Stimulated activated CD8-positive, alpha-beta memory T cell treated with anti-CD3 and anti-CD28 coated beads, Interleukin-4, amount 100 ng/mL, for 24 hours (primary cell): ENCODE measurements around the gene PCYT2.
A peak's percentile ranks its signal among the peaks of the same experiment; 100 is the strongest.
"Not testable (repeated sequence)": the region's sequence is repeated elsewhere in the genome, so short reads cannot be mapped to it uniquely, and the experiment has no call there.

ENCODE experiments used
- DNase-seq: peaks from one replicate; pipeline ENCODE4 v3.0.0-alpha.2; 2020; ENCODE audit warnings: low read depth

PCYT2 gene

GRCh38 chr17:81911277-81911961 lies at the start of gene PCYT2:
TSS of gene PCYT2 (minus strand) at chr17:81911399. CDS start at chr17:81911355, 44 bp downstream.
- peak; percentile 85 for DNase-seq

GRCh38 chr17:81960130-81960958 lies 49.1 kb upstream of the PCYT2 start:
- DNase-seq = no peak

DNA sequence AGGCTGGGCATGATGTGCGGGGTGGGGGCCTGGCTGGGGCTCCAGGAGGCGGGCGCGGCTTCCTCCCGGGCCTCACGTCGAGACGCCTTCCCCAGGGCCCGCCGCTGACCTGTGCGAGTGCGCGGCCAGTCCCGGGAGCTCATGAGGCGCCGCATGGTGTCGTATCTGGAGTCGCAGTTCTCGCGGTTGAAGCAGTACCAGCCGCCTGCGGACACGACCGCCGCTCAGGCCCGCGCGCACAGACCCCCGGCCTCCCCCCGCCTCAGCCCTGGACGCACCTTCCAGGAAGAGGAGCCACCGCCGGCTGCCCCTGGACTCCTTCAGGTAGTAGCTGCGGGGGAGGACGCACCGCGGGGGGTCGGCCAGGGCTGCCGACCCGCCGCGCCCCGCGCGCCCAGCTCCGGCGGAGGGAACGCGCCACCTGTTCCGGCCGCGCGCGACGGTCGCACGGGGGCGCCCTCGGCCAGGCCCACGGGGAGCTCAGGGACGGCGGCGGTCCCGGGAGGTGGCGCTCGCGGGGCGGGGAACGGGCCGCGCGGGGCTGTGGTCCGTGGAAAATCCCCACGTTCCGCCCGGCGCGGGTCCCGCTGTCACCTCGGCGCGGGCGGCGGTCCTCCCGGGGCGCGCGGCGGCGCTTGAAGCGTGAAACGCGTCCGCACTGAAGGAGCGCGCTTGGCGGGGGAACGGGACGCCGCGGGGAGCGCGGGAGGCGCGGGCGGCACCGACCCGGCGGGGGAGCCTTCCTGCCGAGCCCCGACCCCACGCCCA lies 48.3 kb upstream of the PCYT2 start:
- DNase-seq = peak; percentile 69

DNA sequence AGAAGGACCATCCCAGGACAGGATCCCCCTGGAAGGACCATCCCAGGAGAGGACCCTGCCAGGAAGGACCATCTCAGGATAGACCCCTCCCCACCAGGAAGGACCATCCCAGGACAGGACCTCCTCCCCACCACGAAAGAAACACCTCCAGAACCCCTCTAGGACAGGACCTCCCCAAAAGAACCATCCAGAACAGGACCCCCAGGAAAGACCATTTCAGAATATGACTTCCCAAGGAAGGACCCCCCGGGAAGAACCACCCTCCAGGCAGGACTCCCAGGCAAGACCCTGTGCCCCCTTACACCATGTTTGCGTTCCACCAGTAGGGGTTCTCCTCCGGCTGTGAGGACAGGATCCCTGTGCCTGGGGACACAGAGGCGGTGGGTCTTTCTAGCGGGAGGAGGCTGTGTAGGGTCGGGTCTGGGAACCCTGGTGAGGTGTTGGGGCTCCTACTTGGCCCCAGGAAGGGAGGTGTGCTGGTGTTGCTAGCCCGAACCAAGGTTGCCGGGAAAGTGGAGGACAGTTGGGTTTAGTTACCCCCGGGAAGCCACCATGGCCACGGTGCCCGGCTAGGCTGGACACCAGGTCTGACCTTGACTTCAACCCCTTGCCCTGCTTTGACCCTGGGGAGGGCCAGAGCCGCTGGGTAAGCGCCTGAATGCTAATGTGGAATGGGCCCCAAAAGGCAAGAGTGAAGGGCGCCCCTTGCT lies 47.6 kb upstream of the PCYT2 start:
- DNase-seq = no peak

DNA sequence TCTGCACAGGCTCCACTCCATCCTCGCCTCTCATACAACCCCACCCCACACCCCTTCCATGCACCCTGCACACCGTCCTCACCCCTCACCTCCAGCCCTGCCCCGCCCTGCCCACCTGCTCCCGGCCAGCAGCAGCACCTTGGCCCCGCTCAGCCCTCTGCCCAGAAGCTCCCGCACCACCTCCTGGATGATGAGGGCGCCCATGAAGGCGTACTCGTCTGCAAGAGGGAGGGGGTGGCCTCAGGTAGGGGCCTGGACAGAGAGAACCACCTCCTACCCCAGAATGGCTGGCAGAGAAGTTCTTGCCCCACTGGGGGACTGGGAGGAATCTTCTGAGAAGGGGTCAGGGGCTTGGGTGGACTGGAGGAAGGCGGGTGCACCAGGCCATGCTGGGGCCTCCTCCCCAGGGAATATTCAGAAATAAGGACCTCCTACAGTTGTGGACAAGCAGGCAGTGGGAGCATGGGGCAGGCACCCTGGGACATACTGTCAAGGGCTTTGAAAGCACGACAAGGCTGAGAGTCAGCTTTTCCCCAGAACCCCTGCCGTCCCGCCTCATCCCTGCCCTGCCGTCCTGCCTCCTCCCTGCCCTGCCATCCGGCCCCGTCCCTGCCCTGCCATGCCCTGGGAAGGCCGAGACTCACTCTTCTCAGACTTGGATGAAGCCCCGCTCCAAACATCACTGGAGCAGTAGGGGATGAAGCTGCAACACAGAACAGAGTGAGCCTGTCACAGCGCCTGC lies 46.7 kb upstream of the PCYT2 start:
- no peak for DNase-seq

GRCh38 chr17:81956607-81957589 lies 45.7 kb upstream of the PCYT2 start:
- DNase-seq = no peak

GRCh38 chr17:81955756-81956544 lies 44.8 kb upstream of the PCYT2 start:
- DNase-seq = no peak

DNA sequence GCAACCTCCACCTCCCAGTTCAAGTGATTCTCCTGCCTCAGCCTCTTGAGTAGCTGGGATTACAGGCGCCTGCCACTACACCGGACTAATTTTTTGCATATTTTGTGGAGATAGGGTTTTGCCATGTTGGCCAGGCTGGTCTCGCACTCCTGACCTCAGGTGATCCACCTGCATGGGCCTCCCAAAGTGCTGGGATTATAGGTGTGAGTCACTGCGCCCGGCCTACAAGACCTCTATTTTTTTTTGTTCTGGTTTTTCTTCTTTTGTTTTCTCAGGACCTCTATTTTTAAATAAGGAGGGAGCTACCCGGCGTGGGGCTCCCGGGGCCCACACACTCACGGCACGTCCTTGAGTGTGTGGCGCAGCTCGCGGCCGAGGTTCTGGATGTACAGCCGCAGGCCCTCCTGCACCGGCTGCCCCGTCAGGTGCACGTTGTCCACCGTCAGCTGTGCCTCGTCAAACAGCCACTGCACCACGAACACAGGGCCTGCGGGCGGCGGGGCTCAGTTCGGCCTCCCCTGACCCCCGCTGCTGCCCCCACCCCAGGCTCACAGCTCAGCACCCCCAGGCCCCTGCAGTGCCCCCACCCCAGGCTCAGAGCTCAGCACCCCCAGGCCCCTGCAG lies 44.0 kb upstream of the PCYT2 start:
- no peak for DNase-seq

DNA sequence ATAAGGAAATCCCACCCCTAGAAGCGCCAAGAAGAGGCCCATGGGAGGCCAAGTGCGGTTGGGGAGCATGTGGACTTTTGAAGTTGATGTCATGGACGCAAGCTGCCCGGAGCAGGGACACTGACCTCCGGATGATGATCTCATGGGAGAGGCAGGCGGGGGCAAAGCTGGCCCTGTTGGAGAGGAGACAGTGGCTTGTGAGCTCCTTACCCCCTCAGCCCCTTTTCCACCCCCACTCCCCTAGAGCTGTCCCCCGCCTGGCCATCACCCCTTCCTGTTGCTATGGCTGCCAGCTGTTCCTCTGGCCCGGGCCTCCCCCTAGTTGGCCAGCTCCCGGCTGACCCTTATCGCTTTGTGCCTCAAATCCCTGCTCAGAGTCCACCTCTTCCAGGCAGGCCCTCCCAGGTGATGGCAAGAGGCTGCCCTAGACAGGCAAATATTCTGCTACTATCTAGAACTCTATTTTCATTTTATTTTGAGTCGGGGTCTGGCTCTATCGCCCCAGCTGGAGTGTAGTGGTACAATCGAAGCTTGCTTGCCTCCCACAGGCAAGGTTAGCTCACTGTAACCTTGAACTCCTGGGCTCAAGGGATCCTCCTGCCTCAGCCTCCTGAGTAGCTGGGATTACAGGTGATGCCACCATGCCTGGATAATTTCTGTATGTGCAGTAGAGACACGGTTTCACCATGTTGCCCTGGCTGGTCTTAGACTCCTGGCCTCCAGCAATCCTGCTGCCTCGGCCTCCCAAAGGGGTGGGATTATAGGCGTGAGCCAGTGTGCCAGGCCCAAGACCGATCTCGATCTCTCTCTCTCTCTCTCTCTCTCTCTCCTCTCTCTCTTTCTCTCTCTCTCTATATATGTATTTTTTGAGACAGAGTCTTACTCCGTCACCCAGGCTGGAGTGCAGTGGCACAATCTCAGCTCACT lies 43.2 kb upstream of the PCYT2 start:
- DNase-seq = no peak

DNA sequence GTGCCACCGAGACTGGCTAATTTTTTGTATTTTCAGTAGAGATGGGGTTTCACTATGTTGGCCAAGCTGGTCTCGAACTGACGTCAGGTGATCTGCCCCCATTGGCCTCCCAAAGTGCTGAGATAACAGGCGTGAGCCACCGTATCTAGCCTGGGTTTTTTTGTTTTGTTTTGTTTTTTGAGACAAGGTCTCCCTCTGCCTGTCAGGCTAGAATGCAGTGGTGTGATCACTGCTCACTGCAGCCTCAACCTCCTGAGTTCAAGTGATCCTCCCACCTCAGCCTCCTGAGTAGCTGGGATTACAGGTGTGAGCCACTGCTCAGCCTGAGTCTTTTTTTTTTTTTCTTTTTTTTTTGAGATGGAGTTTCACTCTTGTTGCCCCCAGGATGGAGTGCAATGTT lies 42.2 kb upstream of the PCYT2 start:
- not testable (repeated sequence) for DNase-seq

DNA sequence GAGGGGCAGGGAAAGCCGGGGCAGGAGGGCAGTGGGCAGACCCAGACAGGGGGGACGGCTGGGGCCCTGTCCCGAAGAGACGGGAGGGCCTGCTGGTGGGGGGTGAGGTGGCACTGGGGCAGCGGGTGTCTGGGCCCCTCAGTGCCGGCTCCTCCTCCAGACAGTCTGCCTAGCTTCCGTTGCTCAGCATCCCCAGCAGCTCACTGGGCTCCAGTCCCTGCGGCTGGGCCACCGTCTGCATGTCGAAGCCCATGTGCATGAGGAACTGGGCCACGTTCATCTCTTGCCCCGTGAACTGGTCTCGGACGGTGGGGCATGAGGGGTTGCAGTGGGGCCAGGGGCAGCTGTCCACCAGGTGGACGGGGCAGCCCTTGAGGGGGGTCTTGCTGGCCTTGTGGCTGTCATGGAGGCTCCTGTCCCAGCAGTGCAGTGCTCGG lies 41.6 kb upstream of the PCYT2 start:
- DNase-seq = no peak

DNA sequence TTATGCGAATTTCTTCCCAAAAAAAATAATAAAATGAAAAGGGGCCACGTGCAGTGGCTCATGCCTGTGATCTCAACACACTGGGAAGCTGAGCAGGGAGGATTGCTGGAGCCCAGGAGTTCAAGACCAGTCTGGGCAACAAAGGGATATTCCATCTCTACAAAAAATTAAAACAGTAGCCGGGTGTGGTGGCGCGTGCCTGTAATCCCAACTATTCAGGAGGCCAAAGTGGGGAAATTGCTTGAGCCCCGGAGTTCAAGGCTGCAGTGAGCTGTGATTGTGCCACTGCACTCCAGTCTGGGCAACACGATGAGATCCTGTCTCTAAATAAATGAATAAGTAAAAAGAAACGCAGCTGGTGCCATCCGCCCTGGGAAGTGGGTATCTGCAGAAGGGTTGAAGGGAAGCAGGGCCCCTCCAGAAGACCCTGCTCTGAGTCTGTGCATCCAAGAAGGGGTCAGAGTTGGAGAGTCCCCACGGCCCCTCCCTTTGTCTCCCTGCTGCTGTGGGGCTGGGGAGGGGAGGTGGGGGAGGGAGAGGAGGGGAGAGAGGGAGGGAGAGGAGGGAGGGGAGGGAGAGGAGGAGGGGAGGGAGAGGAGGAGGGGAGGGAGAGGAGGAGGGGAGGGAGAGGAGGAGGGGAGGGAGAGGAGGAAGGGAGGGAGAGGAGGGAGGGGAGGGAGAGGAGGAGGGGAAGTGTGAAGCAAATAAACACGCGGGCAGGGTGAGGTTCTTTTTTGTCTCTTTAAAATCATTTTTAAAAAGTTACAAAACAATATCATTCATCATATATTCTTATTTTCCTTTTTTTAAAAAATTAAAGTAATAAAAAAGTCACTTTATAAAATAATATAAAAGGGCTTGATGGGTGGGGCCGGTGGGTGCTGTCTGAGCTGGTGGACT lies 40.8 kb upstream of the PCYT2 start:
- DNase-seq = no peak

DNA sequence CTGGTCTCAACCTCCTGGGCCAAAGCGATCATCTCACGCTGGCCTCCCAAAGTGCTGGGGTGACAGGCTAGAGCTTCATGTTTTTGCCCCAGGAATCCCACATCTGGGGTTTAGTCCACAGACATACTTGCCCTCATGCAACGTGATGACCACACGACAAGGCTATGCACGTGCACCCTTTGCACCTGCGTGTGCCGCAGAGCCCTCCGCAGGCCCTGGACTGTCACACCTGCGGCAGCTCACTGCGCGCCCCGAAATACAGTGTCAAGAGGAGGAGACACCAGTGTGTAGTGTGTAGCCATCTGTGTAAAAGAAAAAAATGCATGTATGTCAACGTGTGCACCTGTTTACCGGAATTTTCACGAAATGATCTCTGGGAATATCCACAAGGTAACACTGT lies 39.3 kb upstream of the PCYT2 start:
- DNase-seq = no peak

- DNase-seq = no peak
Observed at GRCh38 chr17:81948635-81949378, 37.6 kb upstream of the PCYT2 start.

- no peak for DNase-seq
Observed at GRCh38 chr17:81947189-81947588, 36.0 kb upstream of the PCYT2 start, which contains the start of gene MYADML2. TSS of gene MYADML2 (minus strand) at chr17:81947233. CDS start at chr17:81941741, 5,492 bp downstream.

GRCh38 chr17:81944858-81945257 lies 33.7 kb upstream of the PCYT2 start:
- no peak for DNase-seq
